WTC11 (cell line): Measurements from ENCODE around the gene SEC24C.

Experiments
- TF ChIP-seq, protein P1 (sequence below): fragments of 200-600 bp; IDR thresholded peaks from 2 replicates; pipeline ENCODE4 v1.8.0; 2022; ENCODE audit warnings: antibody characterized with exemption
- TF ChIP-seq, protein P2 (sequence below): sonication (generic); formaldehyde crosslinking; IDR thresholded peaks from 2 replicates; pipeline ENCODE4 v1.8.1; 2023; ENCODE audit warnings: mild to moderate bottlenecking, missing genetic modification reagents, moderate library complexity

DNA sequence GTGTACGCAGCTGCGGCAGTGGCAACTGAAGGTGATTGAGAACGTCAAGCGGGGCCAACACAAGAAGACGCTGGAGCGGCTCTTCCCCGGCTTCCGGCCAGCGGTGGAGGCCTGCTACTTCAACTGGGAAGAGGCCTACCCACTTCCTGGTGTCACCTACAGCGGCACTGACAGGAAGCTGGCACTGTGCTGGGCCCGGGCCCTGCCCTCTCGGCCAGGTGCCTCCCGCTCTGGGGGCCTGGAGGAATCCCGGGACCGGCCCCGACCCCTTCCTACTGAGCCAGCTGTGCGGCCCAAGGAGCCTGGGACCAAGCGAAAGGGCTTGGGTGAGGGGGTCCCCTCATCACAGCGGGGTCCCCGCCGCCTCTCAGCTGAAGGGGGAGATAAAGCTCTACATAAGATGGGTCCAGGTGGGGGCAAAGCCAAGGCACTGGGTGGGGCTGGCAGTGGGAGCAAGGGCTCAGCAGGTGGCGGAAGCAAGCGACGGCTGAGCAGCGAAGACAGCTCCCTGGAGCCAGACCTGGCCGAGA, 47.8 kb downstream of the SEC24C start:
- TF ChIP-seq, protein P1, sequence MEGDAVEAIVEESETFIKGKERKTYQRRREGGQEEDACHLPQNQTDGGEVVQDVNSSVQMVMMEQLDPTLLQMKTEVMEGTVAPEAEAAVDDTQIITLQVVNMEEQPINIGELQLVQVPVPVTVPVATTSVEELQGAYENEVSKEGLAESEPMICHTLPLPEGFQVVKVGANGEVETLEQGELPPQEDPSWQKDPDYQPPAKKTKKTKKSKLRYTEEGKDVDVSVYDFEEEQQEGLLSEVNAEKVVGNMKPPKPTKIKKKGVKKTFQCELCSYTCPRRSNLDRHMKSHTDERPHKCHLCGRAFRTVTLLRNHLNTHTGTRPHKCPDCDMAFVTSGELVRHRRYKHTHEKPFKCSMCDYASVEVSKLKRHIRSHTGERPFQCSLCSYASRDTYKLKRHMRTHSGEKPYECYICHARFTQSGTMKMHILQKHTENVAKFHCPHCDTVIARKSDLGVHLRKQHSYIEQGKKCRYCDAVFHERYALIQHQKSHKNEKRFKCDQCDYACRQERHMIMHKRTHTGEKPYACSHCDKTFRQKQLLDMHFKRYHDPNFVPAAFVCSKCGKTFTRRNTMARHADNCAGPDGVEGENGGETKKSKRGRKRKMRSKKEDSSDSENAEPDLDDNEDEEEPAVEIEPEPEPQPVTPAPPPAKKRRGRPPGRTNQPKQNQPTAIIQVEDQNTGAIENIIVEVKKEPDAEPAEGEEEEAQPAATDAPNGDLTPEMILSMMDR, result no peak
- TF ChIP-seq, protein P2, sequence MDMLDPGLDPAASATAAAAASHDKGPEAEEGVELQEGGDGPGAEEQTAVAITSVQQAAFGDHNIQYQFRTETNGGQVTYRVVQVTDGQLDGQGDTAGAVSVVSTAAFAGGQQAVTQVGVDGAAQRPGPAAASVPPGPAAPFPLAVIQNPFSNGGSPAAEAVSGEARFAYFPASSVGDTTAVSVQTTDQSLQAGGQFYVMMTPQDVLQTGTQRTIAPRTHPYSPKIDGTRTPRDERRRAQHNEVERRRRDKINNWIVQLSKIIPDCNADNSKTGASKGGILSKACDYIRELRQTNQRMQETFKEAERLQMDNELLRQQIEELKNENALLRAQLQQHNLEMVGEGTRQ (CRISPR knock-in tag), result no peak
